Stimulated activated CD4-positive, alpha-beta T cell treated with anti-CD3 and anti-CD28 coated beads, Interleukin-4, amount 100 ng/mL, for 4 hours (primary cell): ENCODE results near the gene MACROD1.
"Not testable (repeated sequence)": the region's sequence is repeated elsewhere in the genome, so short reads cannot be mapped to it uniquely, and the experiment has no call there.

ENCODE experiments used
- DNase-seq, 2 experiments: peaks; one replicate each; pipeline ENCODE4 v3.0.0-alpha.2; 2020

The MACROD1 gene

DNA sequence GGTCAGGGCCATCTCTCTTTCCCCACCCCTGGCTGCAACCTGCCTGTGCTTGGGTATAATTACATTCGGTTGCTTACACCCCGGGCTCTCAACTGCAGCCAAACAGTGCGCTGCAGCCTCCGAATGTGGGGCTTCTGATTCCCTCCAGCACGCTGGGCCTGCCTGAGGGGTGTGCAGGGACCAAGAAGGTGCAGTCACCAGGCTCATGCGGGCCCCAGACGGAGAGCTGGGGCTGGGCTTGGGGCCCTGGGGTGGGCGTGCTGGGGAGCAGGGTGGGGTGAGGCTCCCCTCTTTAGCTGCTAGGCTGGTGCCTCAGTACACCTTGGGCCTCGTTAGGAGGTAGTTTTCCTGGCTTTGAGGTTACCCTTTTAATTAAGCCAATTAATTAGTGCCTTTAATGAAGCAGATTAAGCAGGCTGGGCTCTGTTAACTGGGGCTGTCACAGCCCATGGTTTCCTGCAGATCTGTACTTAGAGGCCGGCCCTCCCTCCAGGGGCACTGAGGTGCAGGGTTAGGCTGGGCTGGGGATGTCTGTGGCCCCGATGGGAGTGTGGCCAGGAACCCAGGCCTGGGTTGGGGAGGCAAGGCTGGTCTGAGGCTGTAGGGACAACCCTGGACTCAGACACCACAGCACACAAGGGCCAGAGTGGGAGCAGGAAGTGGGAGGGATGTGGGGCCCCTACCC is 112.8 kb downstream of the MACROD1 start:
- DNase-seq = no peak

GRCh38 chr11:64052436-64052835 is 113.5 kb downstream of the MACROD1 start:
- no peak for DNase-seq

- DNase-seq = no peak
Observed at GRCh38 chr11:64051297-64051696, 114.6 kb downstream of the MACROD1 start.

DNA sequence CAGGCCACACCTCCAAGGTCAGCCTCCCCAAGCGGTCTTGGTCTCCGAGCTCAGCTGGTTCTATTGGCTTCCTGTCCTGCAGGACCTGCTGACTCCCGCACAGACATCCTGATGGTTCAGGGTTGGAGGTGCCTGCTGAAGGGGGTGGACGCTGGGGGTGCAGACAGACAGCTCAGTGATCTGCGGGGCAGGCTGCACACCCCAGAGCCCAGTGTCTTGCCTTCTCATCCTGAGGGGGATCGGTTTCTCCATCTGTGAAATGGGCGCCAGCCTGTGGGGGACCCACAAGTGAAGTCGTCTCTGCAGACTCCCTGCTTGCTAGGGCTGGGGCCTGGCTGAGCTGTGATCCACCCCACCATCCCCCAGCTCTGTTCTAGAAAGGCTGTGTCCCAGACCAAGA is 116.4 kb downstream of the MACROD1 start:
- DNase-seq = no peak

DNA sequence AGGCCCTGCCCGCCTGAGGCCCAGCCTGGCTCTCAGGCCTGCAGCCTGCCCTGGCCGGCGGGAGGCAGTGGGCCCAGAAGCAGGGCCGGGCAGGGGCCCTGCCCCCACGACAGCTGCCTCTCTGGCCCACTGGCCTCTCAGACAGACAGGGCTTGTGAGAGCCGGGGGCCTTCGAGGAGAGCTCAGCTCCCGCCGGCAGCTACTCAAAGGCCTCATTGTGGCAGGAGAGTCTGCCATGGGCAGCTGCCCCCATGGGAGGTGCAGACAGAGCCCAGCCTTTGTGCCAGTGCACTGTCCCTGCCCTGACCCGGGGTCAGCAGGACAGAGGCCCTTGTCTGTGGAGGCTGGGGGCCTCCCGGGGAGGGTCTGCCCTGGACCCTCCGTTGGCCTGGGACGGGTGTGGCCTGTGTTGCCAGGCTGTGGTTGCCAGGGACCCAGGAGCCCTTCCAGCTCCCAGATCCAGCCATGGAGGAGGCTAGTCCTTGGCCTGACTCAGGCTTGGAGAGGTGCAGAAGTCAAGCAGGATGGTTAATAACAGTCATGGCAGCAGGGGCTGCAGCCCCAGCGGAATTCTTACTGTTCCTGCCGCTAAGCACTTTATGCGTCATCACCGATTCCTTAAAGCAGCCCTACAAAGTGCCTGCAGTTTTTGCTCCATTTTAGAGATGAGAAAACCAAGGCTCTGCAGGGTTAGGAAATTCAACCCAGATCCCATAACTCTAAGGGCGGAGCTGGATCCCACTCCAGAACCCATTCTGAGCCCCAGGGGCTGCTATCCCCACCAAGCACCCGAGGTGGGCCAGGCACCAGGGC is 117.7 kb downstream of the MACROD1 start:
- no peak for DNase-seq

- DNase-seq = not testable (repeated sequence)
Observed at GRCh38 chr11:64047373-64047772, 118.5 kb downstream of the MACROD1 start.

DNA sequence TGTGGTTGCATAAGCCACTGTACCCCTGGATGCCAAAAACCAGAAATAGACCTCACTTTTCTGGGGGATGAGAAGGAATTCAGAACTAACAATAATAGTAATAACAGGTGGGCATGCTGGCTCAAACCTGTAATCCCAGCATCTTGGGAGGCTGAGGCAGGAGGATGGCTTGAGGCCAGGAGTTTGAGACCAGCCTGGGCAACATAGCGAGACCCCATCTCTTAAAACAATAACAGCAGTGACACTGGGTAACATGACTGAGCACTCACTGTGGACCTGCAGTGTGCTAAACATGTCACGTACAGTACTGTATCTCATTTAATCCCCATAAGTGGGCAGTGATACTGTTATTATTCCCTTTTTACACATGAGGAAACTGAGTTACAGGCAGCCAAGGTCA is 120.2 kb downstream of the MACROD1 start:
- no peak for DNase-seq

GRCh38 chr11:64044730-64045393 is 121.1 kb downstream of the MACROD1 start:
- no peak for DNase-seq

- no peak for DNase-seq
Observed at GRCh38 chr11:64043545-64043944, 122.4 kb downstream of the MACROD1 start.

- no peak for DNase-seq
Observed at GRCh38 chr11:64042301-64042700, 123.6 kb downstream of the MACROD1 start.

DNA sequence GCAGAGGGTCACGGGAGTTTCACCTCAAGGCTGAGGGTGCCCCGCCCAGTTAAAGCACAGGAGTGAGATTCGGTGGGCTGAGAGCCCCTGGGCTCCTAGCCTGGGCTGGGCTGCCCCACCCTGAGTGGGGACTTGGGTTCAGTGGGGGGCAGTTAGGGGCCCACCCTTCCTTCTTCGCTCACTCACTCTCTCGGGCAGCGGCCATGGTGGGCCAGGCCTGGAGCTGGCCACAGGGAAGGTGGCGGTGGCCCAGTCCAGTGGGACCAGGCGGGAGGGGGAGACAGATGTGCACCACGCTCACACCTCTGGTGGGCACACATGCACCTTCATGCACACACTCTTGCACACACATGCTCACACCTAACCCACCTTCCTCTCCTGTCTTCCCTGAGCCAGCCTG is 124.1 kb downstream of the MACROD1 start:
- no peak for DNase-seq

DNA sequence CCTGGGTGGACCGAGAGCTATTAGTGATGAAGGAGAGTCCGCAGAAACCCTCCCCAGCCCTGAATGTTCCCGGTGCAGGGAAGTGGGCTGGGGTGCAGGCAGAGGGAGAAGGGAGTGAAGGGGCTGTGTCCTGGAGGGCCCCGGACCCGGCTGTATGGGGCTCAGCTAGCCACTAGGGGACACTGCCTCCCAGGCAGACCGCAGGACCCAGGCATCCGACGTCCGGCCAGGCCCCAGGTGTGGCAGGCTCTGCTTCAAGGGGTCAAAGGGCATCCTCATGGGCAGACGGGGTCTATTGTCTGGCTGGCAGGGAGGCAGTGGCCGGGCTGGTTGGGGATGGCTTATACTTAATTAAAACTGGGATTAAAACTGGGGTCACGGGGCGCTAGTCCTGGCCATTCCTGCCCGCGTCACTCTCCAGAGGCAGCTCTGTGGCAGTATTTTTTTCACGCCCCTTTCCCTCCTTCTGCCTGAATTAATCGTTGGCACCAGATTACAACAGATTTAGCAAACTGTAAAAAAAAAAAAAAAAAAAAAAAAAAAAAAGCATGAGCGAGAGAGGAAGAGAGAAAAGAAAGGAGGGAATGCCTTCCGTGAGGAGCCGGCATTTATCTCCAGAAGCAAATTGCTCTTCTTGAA is 125.1 kb downstream of the MACROD1 start:
- no peak for DNase-seq

- peak in 1 of 2 experiments; percentile 38 for DNase-seq
Observed at GRCh38 chr11:64039012-64039665, 126.8 kb downstream of the MACROD1 start.

DNA sequence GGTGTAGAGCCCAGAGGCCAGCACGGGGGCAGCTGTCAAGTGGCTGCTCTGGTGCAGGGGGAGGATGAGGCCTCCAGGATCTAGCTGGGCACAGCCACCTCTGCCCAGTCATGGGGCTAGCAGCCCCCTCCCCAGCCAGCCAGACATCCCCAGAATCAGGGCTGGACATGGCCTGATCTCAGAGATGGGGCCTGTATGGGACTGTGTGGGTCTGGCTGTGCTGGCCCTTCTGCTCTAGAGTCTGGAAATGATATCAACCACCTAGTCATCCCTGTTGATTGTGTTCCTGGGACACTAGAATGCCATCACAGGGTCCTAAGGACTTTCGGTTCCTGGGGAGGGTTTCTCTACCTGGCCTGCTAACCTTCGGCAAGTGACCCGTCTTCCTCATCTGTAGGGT is 127.4 kb downstream of the MACROD1 start:
- no peak for DNase-seq

DNA sequence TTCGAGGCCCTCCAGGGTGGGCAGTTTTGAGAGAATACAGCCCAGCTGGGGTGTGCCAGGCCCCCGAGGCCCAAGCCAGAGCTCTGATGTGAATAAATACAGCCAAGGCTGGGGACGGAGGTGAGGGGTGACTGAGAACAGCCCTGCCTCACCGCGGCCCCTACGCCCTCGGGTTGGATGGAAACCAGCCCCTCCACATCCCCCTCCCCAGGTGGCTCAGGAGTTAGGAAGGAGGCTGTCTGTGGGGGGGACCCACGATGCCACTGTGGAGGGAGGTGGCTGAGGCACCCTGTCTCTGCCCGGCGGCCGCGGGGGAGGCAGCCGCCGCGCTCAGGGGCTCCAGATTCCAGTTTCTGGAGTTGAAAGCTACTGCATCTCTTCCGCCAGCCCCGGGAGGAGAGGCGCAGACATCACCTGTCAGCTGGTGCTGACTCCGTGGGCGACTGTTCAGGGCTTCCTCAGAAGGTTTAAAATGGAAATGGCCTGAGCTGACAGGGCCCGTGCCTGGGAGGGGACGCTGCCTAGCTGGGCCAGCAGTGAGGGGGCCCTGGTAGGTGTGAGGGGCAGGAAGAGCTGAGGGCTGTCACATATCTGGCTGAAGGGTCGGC is 128.8 kb downstream of the MACROD1 start:
- DNase-seq = no peak

DNA sequence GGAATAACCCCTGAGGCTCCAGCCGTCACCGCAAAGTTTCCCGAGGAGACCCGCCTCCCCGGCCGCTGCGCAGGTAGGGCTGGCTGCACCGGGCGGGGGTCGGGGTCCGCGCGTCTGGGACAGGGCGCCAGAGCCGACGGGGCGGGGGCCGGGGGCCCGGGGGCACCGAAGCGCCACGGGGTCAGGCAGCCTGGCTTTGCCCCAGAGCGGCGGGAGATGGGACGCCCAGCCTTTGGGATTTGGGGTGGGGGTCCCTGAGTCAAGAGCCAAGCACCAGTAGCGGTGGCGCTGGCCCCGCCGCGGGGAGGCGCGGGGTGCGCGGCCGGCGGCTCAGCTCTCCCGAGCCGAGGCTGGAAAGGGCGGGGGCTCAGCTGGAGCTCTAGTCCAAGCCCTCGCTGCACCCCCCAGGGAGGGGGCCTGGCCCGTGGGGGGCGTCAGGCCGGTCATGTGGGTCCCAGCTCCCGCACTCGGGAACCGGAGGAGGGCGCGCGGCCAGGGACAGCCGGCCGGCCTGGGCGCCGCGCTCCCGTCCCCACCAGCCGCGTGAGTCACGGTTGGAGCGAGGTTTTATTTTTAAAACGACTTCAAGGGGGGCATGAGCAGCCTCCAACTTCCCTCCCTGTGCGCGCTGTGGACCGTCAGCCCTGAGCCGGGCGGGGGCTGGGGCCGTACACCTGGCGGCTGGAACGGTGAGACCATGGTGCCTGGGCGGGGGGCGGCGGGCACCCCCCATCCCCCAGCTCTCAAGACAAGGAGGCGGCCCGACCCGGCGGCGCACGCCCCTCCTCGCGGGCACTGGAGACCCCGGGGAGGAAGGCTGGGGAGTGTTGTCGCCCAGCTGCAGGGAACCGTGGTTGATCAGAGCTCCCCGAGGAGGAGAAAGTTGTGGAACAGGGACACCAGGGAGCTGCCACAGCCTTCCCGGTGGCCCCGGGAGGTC is 129.6 kb downstream of the MACROD1 start:
- no peak for DNase-seq

DNA sequence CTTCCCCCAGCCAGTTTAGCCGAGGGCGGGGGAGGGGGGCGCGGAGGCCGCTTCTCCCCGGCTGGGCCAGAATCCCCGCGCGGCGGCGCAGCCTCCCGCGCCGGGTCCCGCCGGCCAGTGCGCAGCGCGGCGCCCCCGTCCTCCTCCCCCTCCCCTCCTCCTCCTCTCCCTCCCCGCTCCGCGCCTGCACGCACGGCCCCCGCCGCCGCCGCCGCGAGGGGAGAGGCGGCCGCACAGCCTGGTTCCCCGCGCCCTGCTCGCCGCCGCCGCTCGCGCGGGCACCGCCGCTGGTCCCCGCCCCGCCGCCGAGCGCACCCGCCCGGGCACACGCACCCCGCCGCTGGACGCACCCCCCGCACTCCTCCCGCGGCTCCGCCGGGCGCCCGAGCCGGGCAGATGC is 130.3 kb downstream of the MACROD1 start, which contains the start of gene FLRT1:
TSS of gene FLRT1 (plus strand) at position 356 of the 400 bp plus-strand sequence. CDS start 80,337 bp downstream, outside the sequence.
- DNase-seq = no peak

DNA sequence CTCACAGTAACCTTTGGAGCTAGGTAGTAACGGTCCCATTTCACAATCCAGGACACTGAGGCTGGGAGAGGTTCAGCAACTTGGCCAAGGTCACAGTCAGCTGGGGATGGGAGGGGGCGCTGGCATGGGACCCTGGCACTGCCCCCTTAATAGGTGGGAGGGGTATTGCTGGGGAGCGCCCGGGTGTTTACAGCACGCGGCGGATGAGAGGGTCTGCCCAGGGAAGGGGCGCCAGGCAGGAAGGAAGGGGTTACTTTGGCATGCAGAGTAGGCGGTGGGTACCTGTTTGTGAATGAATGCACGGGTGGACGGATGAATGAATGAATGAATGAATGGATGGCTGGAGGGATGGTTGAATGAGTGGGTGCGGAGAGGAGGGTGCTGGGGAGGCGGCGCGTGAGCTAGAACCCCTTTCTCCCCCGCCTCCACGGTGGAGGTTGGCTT is 130.8 kb downstream of the MACROD1 start:
- no peak for DNase-seq

DNA sequence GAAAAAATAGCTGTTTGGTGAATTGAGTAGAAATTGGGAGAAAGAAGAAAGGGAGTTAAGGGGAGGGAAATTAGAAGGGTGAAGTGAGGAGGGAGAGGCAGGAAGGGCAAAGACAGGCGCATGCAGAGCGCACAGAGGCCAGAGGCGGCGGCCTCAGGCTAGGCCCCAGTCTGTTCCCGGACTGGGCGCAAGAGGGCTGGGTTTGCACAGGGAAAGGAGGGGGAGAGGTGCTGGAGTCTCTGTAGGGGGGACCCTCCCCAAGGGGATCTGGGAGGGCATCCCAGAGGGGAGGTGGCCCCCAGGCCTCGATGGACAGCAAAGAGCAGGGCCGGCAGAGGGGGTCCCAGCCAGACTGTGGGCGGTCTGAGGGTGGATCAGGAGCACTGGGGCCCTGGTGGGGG is 131.5 kb downstream of the MACROD1 start:
- no peak for DNase-seq

GRCh38 chr11:64032050-64032449 is 133.9 kb downstream of the MACROD1 start:
- DNase-seq = no peak

GRCh38 chr11:64031001-64031400 is 134.9 kb downstream of the MACROD1 start:
- DNase-seq = no peak
